HG03025 (cell line): ENCODE data around the gene HEXIM1.
A peak's percentile ranks its signal among the peaks of the same experiment; 100 is the strongest.

Source experiments
- ATAC-seq: cut with Tn5 transposase; IDR thresholded peaks from one replicate; pipeline ENCODE4 v1.9.1; 2021; ENCODE audit warnings: mild to moderate bottlenecking, moderate library complexity; ENCODE audit not compliant: unreplicated experiment, low FRiP score

HEXIM1 gene

GRCh38 chr17:45144199-45145034 is 3.9 kb upstream of the HEXIM1 start:
- ATAC-seq = no peak

DNA sequence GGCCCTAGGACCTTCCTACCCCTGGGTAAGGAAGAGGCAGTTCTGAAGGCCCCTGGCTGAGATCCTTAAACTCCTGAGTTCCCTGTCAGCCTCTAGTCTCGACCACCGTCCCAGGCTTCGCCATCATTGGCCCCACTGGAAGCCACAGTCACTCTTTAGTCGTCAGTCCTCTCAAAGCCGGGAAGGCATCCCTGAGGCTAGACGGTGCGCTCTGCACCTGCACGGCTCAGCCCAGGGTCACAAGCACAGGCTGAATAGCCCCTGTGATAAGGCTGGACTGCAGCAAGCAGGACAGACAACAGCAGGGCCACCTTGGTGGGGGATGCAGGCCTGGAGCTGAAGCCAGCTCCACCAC is 3.3 kb upstream of the HEXIM1 start:
- ATAC-seq = no peak

GRCh38 chr17:45146166-45146565 is 2.1 kb upstream of the HEXIM1 start:
- ATAC-seq = no peak

DNA sequence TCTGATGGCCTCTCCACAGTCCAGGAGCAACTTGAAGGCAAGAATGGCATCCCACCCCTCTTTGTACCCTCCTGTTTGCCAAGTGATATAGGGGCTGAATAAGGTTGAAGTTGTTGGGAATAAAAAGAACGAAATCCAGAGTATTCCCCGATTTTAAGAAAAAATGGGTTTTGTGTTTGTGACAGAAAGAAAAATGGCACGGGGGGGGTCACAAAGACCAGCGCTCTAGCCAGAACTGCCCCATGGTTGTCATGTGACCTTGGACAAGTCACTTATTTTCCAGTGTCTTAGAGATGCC is 1.7 kb upstream of the HEXIM1 start:
- no peak for ATAC-seq

GRCh38 chr17:45146890-45147580 is 1.2 kb upstream of the HEXIM1 start:
- ATAC-seq = no peak

GRCh38 chr17:45147581-45148182 is 593 bp upstream of the HEXIM1 start:
- no peak for ATAC-seq

DNA sequence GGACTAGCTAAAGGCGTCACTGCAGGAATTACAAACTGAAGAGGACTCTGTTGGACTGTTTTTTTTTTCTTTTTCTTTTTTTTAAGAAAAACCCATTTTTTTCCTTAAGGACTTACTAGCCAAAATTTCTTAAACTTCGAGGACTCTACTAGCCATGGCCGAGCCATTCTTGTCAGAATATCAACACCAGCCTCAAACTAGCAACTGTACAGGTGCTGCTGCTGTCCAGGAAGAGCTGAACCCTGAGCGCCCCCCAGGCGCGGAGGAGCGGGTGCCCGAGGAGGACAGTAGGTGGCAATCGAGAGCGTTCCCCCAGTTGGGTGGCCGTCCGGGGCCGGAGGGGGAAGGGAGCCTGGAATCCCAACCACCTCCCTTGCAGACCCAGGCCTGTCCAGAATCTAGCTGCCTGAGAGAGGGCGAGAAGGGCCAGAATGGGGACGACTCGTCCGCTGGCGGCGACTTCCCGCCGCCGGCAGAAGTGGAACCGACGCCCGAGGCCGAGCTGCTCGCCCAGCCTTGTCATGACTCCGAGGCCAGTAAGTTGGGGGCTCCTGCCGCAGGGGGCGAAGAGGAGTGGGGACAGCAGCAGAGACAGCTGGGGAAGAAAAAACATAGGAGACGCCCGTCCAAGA is 878 bp downstream of the HEXIM1 start:
- ATAC-seq = no peak

DNA sequence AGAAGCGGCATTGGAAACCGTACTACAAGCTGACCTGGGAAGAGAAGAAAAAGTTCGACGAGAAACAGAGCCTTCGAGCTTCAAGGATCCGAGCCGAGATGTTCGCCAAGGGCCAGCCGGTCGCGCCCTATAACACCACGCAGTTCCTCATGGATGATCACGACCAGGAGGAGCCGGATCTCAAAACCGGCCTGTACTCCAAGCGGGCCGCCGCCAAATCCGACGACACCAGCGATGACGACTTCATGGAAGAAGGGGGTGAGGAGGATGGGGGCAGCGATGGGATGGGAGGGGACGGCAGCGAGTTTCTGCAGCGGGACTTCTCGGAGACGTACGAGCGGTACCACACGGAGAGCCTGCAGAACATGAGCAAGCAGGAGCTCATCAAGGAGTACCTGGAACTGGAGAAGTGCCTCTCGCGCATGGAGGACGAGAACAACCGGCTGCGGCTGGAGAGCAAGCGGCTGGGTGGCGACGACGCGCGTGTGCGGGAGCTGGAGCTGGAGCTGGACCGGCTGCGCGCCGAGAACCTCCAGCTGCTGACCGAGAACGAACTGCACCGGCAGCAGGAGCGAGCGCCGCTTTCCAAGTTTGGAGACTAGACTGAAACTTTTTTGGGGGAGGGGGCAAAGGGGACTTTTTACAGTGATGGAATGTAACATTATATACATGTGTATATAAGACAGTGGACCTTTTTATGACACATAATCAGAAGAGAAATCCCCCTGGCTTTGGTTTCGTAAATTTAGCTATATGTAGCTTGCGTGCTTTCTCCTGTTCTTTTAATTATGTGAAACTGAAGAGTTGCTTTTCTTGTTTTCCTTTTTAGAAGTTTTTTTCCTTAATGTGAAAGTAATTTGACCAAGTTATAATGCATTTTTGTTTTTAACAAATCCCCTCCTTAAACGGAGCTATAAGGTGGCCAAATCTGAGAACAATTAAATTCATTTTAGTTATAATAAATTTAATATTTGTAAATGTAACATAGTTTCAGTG is 1.7 kb downstream of the HEXIM1 start:
- no peak for ATAC-seq

GRCh38 chr17:45150911-45151809 is 2.9 kb downstream of the HEXIM1 start:
- no peak for ATAC-seq

- ATAC-seq = no peak
These were observed 6.8 kb downstream of the HEXIM1 start for GRCh38 chr17:45155029-45155428.

GRCh38 chr17:45155483-45155882 is 7.2 kb downstream of the HEXIM1 start:
- ATAC-seq = no peak

DNA sequence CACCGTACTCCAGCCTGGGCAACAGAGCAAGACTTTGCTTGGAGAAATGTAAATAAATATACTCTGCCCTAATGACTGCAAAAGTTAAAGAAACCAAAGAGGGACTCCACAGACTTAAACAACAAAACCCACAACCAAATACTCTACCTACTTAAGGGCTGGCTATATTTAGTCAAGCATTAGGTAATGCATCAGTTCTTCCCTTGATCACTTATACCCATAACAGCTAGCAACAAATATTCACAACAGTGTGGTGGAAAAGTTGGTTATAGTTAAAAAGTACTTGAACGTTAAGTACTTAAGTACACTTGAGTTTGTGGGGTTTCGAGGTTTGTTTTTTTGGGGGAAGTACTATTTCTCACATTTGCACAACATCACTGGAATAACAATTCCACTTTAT is 8.0 kb downstream of the HEXIM1 start:
- no peak for ATAC-seq

DNA sequence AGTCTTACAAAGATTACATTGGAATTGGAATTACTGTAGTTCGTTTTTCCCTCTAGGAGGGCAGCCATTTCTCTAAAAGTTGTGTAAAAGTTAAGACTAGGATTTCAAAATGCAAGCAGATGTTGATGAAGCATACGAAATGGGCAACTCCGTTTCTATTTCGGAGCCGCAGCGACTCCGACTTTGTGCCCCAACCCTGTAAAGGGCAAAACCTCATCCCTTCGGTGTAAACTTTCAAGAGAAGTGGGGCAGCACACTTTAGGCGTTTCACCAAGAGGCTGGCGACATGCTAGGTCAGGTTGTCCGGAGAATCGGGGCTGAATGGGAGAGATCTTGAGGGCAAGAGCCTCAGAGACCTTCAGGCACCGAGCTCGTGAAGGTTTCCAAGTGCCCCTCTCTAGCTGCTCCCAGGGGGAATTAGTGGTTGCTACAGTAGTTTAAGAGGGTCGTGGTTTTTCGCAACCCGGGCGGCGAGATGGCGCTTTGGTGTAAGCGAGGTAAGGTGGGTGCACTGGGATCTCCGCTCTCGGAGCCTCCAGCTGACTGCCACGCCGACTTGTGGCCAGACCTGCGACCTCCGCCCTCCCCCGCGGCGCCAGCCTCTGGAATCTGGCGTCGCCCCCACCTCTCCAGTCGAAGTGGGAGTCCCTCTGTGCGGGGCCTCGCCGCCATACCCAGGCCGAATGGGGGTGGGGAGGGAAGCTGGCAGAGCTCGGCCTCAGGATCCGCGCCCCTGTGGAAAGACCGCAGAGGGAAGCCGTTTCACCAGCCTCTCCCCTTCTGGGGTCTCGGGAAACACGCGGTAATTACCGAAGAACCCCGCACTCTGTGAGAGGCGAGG is 12.4 kb downstream of the HEXIM1 start:
- peak; percentile 36 for ATAC-seq

- peak; percentile 89 for ATAC-seq
These were observed 13.2 kb downstream of the HEXIM1 start, which contains the start of gene HEXIM2 for GRCh38 chr17:45161288-45162024. Gene HEXIM2, plus strand, starts transcription at chr17:45161875. Its CDS starts 919 bp downstream, at chr17:45162794.

GRCh38 chr17:45162025-45162687 is 13.9 kb downstream of the HEXIM1 start:
- ATAC-seq = no peak

- no peak for ATAC-seq
These were observed 16.5 kb downstream of the HEXIM1 start for GRCh38 chr17:45164734-45165269.
